Ecto neural progenitor cell (in vitro differentiated cells): ENCODE data around the gene PRTFDC1.
"Not testable (repeated sequence)": the region's sequence is repeated elsewhere in the genome, so short reads cannot be mapped to it uniquely, and the experiment has no call there.

Experiments
- DNase-seq: peaks from one replicate; pipeline ENCODE4 v3.0.0-alpha.2; 2018; ENCODE audit warnings: low spot score

PRTFDC1 gene

GRCh38 chr10:24843256-24843655 is 109.2 kb downstream of the PRTFDC1 start:
- DNase-seq = no peak

- no peak for DNase-seq
Measured at GRCh38 chr10:24842856-24843255, 109.5 kb downstream of the PRTFDC1 start.

- no peak for DNase-seq
Measured at GRCh38 chr10:24841530-24841929, 110.9 kb downstream of the PRTFDC1 start.

GRCh38 chr10:24840784-24841183 is 111.6 kb downstream of the PRTFDC1 start:
- no peak for DNase-seq

- not testable (repeated sequence) for DNase-seq
Measured at GRCh38 chr10:24837781-24838180, 114.6 kb downstream of the PRTFDC1 start.

- no peak for DNase-seq
Measured at GRCh38 chr10:24834869-24835268, 117.5 kb downstream of the PRTFDC1 start.

- no peak for DNase-seq
Measured at GRCh38 chr10:24826009-24826408, 126.4 kb downstream of the PRTFDC1 start.

GRCh38 chr10:24825551-24825950 is 126.9 kb downstream of the PRTFDC1 start:
- DNase-seq = no peak

- no peak for DNase-seq
Measured at GRCh38 chr10:24824536-24824935, 127.9 kb downstream of the PRTFDC1 start.

GRCh38 chr10:24824124-24824523 is 128.3 kb downstream of the PRTFDC1 start:
- no peak for DNase-seq

- no peak for DNase-seq
Measured at GRCh38 chr10:24822590-24822989, 129.8 kb downstream of the PRTFDC1 start.

GRCh38 chr10:24821986-24822385 is 130.4 kb downstream of the PRTFDC1 start:
- DNase-seq = no peak

GRCh38 chr10:24816868-24817396 is 135.5 kb downstream of the PRTFDC1 start:
- DNase-seq = no peak

- DNase-seq = no peak
Measured at GRCh38 chr10:24814568-24815313, 137.7 kb downstream of the PRTFDC1 start.

GRCh38 chr10:24813856-24814255 is 138.6 kb downstream of the PRTFDC1 start:
- DNase-seq = no peak

- DNase-seq = no peak
Measured at GRCh38 chr10:24806262-24806661, 146.1 kb downstream of the PRTFDC1 start.

GRCh38 chr10:24804956-24805355 is 147.4 kb downstream of the PRTFDC1 start:
- no peak for DNase-seq

GRCh38 chr10:24804392-24804791 is 148.0 kb downstream of the PRTFDC1 start:
- no peak for DNase-seq

GRCh38 chr10:24802378-24802777 is 150.0 kb downstream of the PRTFDC1 start:
- no peak for DNase-seq

GRCh38 chr10:24800861-24801260 is 151.5 kb downstream of the PRTFDC1 start:
- DNase-seq = no peak
